ENCODE data around the gene RNF151. TPM values are rescaled to one million over a fixed set of nuclear protein-coding genes. Genes with fewer than 3 reads are reported as not detected.

The RNF151 gene
- total and polyA plus RNA-seq, 2 of the 13 experiments (the other 11 are each of a cell fraction or from before 2014, with no cell fraction given) = not detected

GRCh38 chr16:2003827-2004641 is 37.4 kb downstream of the RNF151 start (continued):
- no peak for TF ChIP-seq NPAS2 (CRISPR knock-in tag; IDR thresholded peaks at IDR 0.05; ENCODE audit: borderline replicate concordance)
- no peak for TF ChIP-seq NR2F2 (IDR thresholded peaks at IDR 0.05; ENCODE audit: borderline replicate concordance, low read depth)
- TF ChIP-seq BRCA1 (CRISPR knock-in tag; IDR thresholded peaks at IDR 0.05) = no peak
- no peak for TF ChIP-seq SETDB1 (CRISPR knock-in tag; IDR thresholded peaks at IDR 0.05; ENCODE audit: borderline replicate concordance)
- no peak for TF ChIP-seq TSC22D2 (CRISPR knock-in tag; IDR thresholded peaks at IDR 0.05; ENCODE audit: borderline replicate concordance)
- TF ChIP-seq HHEX (CRISPR knock-in tag; IDR thresholded peaks at IDR 0.05) = no peak
- no peak for TF ChIP-seq THAP9 (CRISPR knock-in tag; IDR thresholded peaks at IDR 0.05; ENCODE audit: borderline replicate concordance)
- TF ChIP-seq SIX1 (CRISPR knock-in tag; IDR thresholded peaks at IDR 0.05; ENCODE audit: borderline replicate concordance) = no peak
- TF ChIP-seq HMGXB4 (CRISPR knock-in tag; IDR thresholded peaks at IDR 0.05; ENCODE audit: borderline replicate concordance in 1 of 2, low read depth in 1 of 2) = peak; percentile 87 to 96
- TF ChIP-seq HNF1B (CRISPR knock-in tag; IDR thresholded peaks at IDR 0.05) = 0 out of 2 replicates have a peak, but pooled peaks have one; percentile 27
- no peak; the same call in 1 of the 2 replicates for TF ChIP-seq MEIS1 (CRISPR knock-in tag; IDR thresholded peaks at IDR 0.05; ENCODE audit: borderline replicate concordance)
- no peak for TF ChIP-seq RELA (CRISPR knock-in tag; IDR thresholded peaks at IDR 0.05)
- TF ChIP-seq RFXAP (CRISPR knock-in tag; IDR thresholded peaks at IDR 0.05; ENCODE audit: borderline replicate concordance) = no peak
- TF ChIP-seq SMAD3 (CRISPR knock-in tag; IDR thresholded peaks at IDR 0.05) = no peak
- no peak for TF ChIP-seq ZNF501 (CRISPR knock-in tag; IDR thresholded peaks at IDR 0.05)
- no peak for TF ChIP-seq HCFC1 (IDR thresholded peaks at IDR 0.05; ENCODE audit: low read depth, low read length)
- peak; percentile 80; the same call in 1 of the 2 replicates for TF ChIP-seq MYC (CRISPR knock-in tag; IDR thresholded peaks at IDR 0.05; ENCODE audit: borderline replicate concordance)
- TF ChIP-seq ZSCAN20 (CRISPR knock-in tag; IDR thresholded peaks at IDR 0.05; ENCODE audit: borderline replicate concordance) = no peak
- no peak for TF ChIP-seq ZBTB37 (CRISPR knock-in tag; IDR thresholded peaks at IDR 0.05)
- no peak for TF ChIP-seq NBN (conservative IDR thresholded peaks at IDR 0.05)
- TF ChIP-seq ZEB1 (IDR thresholded peaks at IDR 0.05; ENCODE audit: insufficient replicate concordance, low read depth) = no peak
- TF ChIP-seq ZNF34 (CRISPR knock-in tag; IDR thresholded peaks at IDR 0.05; ENCODE audit: borderline replicate concordance) = no peak

Data from HepG2 (cell line).